Urinary bladder (tissue), 4 donors: ENCODE results near the gene CRYAA. TPM values are rescaled to one million over a fixed set of nuclear protein-coding genes. Genes with fewer than 3 reads are reported as not detected.

Experiments
- DNase-seq: peaks from one replicate; pipeline ENCODE4 v3.0.0-alpha.2; 2015; ENCODE audit errors: extremely low spot score
- H3K27ac ChIP-seq: one replicate; pipeline ENCODE4 v1.5.1; 2013; ENCODE audit warnings: low read depth, mild to moderate bottlenecking, moderate library complexity
- H3K36me3 ChIP-seq: one replicate; pipeline ENCODE4 v1.6.1; 2013; ENCODE audit warnings: mild to moderate bottlenecking, moderate library complexity; ENCODE audit not compliant: insufficient read depth
- H3K4me1 ChIP-seq: one replicate; pipeline ENCODE4 v1.6.1; 2013; ENCODE audit warnings: mild to moderate bottlenecking, moderate library complexity; ENCODE audit not compliant: insufficient read depth
- H3K4me3 ChIP-seq: one replicate; pipeline ENCODE4 v1.5.1; 2013; ENCODE audit warnings: low read depth, low read length
- WGBS: extraction: QIAGEN DNeasy Blood & Tissue Kit; methylation state at CpG from one replicate; pipeline ENCODE4 v1.1.7; 2013; 5-methylcytosine and 5-hydroxymethylcytosine counted together
- polyA plus RNA-seq: library from polyadenylated mRNA; stranded (reverse); fragments of 200-250 nt; gene quantifications from one replicate; pipeline ENCODE4 v1.2.3, GENCODE V29; 2013
- total RNA-seq: library from RNA; depleted of rRNA; stranded (reverse); fragments of >200 nt; gene quantifications from one replicate; pipeline ENCODE4 v1.2.3, GENCODE V29; 2014
- donor health status: healthy with polysubstance abuse.
- donor health status: healthy.

CRYAA gene
- total and polyA plus RNA-seq, 2 donors, result not detected

- Histone ChIP-seq H3K27ac (no peak overlapping the region), H3K36me3 (no peaks in the 10 kb centered on the region), H3K4me3 (no peak overlapping the region), H3K4me1 (no peaks in the 10 kb centered on the region)
- no peak for DNase-seq
- WGBS, result 52% methylated on average over 15 of the region's 15 CpGs
Observed at GRCh38 chr21:43188592-43189210, 19.9 kb downstream of the CRYAA start.

GRCh38 chr21:43189936-43190335 lies 21.1 kb downstream of the CRYAA start:
- H3K36me3 ChIP-seq, result no peaks in the 10 kb centered on the region
- no peak for DNase-seq
- no peak overlapping the region for H3K27ac ChIP-seq
- no peak overlapping the region for H3K4me3 ChIP-seq
- WGBS, result 89% methylated on average over 6 of the region's 6 CpGs
- no peaks in the 10 kb centered on the region for H3K4me1 ChIP-seq

DNA sequence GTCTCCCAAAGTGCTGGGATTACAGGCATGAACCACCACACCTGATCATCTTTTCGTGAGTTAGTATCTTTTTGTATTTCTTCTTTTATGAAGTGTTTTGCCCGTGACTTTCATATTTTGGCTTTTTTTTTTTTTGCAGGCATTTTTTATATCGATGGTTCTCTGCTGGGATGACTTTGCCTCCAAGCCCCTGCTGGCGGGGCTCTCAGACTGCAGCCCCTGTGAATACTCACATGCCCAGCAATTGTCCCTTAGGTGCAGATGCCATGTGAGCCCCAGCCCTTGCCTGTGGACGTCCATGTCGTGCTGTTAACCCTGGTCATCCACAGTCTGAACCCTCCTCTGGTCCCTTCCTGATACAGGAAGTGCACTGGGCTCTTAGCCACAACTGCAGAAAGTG lies 21.7 kb downstream of the CRYAA start:
- 77% methylated on average over 6 of the region's 6 CpGs for WGBS
- H3K36me3 ChIP-seq, result no peaks in the 10 kb centered on the region
- no peaks in the 10 kb centered on the region for H3K4me1 ChIP-seq
- no peak overlapping the region for H3K4me3 ChIP-seq
- H3K27ac ChIP-seq, result no peak overlapping the region
- no peak for DNase-seq

DNA sequence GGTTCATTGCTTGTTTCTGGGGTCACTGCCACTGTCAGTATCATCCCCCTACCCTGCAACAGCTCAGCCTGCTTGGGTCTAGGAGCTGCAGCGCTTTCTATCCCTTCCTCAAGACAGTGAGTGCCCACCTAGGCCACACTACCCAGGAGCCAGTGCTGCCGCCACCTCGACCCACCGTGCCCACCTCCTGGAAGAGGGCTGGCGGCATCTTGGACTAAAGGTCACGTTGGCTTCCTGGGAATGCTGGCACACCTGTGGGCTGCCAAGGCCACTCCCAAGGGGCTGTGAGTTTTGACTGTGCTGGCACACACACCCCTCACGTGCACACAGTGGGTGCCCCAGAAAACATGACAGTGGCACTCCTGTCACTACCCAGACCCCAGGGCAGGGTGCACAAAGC lies 22.1 kb downstream of the CRYAA start:
- Histone ChIP-seq H3K4me3 (no peak overlapping the region), H3K27ac (no peak overlapping the region), H3K4me1 (no peaks in the 10 kb centered on the region), H3K36me3 (no peaks in the 10 kb centered on the region)
- no peak for DNase-seq
- 86% methylated on average over 7 of the region's 7 CpGs for WGBS

DNA sequence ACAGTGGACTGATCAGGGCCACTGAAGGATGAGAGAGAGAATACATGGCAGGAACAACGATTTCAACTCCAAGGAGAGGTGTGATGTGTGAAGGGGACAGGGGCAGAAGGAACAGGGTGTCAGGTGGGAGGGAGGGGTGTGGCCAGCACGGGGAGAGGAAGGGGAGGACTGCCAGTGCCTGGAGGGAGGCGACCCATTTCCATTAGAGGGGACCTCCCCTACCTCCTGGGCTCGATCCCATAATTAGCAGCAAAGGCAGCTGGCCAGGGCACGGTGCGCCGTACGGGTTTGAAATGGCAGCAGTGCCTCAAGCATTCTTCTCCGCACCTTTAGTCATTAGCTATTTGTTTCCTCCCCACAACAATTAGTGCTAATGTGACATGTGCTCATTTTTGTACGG lies 22.7 kb downstream of the CRYAA start:
- no peak overlapping the region for H3K27ac ChIP-seq
- no peak overlapping the region for H3K4me3 ChIP-seq
- no peaks in the 10 kb centered on the region for H3K4me1 ChIP-seq
- 70% methylated on average over 10 of the region's 10 CpGs for WGBS
- no peaks in the 10 kb centered on the region for H3K36me3 ChIP-seq
- no peak for DNase-seq

DNA sequence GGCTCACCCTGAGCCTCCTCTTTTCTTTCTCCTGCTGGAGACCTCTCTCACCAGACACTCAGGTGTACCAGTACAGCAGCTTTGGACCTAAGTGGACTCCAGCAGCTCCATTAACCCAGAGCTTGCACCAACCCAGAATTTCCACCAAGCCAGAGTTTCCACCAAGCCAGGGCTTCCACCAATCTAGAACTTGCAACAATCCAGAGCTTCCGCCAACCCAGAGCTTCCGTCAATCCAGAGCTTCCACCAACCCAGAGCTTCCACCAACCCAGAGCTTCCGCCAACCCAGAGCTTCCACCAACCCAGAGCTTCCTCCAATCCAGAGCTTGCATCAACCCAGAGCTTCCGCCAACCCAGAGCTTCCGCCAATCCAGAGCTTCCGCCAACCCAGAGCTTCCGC lies 23.2 kb downstream of the CRYAA start:
- no peak for DNase-seq
- H3K36me3 ChIP-seq, result no peaks in the 10 kb centered on the region
- no peaks in the 10 kb centered on the region for H3K4me1 ChIP-seq
- WGBS, result 96% methylated on average over 7 of the region's 7 CpGs
- H3K27ac ChIP-seq, result no peak overlapping the region
- no peak overlapping the region for H3K4me3 ChIP-seq

DNA sequence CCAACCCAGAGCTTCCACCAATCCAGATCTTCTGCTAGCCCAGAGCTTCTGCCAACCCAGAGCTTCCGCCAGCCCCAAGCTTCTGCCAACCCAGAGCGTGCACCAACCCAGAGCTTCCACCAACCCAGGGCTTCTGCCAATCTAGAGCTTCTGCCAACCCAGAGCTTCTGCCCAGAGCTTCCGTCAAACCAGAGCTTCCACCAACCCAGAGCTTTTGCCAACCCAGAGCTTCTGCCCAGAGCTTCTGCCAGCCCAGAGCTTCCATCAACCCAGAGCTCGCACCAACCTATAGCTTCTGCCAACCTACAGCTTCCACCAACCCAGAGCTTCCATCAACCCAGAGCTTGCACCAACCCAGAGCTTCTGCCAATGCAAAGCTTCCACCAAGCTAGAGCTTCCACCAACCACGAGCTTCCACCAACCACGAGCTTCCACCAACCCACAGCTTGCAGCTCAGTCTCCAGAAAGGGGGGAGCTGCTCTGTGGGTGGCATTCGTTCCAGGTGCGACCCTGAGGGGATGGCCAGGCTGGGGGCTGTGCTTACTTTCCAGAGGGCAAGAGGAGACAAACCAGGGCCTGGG lies 23.8 kb downstream of the CRYAA start:
- Histone ChIP-seq H3K36me3 (no peaks in the 10 kb centered on the region), H3K27ac (no peak overlapping the region), H3K4me3 (no peak overlapping the region), H3K4me1 (no peaks in the 10 kb centered on the region)
- 87% methylated on average over 8 of the region's 8 CpGs for WGBS
- DNase-seq, result no peak

DNA sequence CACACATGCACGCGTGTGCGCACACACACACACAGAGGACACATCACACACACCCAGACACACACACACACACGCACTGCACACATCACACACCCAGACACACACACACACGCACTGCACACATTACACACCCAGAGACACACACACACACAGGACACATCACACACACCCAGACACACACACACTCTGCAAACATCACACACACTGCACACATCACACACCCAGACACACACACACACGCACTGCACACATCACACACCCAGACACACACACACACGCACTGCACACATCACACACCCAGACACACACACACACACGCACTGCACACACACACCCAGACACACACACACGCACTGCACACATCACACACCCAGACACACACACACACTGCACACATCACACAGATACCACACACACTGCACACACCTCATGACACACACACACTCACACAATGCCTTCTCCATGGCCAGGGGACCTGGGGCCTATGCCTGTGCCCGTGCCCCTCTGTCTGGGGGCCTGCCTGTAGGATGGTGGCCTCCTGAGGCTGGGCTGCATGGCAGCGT lies 24.4 kb downstream of the CRYAA start:
- no peak for DNase-seq
- WGBS, result 94% methylated on average over 10 of the region's 11 CpGs
- no peaks in the 10 kb centered on the region for H3K36me3 ChIP-seq
- H3K4me3 ChIP-seq, result no peak overlapping the region
- no peak overlapping the region for H3K27ac ChIP-seq
- H3K4me1 ChIP-seq, result no peaks in the 10 kb centered on the region

GRCh38 chr21:43193651-43194302 lies 25.0 kb downstream of the CRYAA start:
- H3K27ac ChIP-seq, result no peak overlapping the region
- 68% methylated on average over 19 of the region's 19 CpGs for WGBS
- no peaks in the 10 kb centered on the region for H3K4me1 ChIP-seq
- no peak overlapping the region for H3K4me3 ChIP-seq
- no peaks in the 10 kb centered on the region for H3K36me3 ChIP-seq
- no peak for DNase-seq

- no peaks in the 10 kb centered on the region for H3K4me1 ChIP-seq
- no peaks in the 10 kb centered on the region for H3K36me3 ChIP-seq
- DNase-seq, result no peak
- H3K4me3 ChIP-seq, result no peak overlapping the region
- WGBS, result 79% methylated on average over 23 of the region's 23 CpGs
- no peak overlapping the region for H3K27ac ChIP-seq
Observed at GRCh38 chr21:43194303-43195120, 25.7 kb downstream of the CRYAA start.

DNA sequence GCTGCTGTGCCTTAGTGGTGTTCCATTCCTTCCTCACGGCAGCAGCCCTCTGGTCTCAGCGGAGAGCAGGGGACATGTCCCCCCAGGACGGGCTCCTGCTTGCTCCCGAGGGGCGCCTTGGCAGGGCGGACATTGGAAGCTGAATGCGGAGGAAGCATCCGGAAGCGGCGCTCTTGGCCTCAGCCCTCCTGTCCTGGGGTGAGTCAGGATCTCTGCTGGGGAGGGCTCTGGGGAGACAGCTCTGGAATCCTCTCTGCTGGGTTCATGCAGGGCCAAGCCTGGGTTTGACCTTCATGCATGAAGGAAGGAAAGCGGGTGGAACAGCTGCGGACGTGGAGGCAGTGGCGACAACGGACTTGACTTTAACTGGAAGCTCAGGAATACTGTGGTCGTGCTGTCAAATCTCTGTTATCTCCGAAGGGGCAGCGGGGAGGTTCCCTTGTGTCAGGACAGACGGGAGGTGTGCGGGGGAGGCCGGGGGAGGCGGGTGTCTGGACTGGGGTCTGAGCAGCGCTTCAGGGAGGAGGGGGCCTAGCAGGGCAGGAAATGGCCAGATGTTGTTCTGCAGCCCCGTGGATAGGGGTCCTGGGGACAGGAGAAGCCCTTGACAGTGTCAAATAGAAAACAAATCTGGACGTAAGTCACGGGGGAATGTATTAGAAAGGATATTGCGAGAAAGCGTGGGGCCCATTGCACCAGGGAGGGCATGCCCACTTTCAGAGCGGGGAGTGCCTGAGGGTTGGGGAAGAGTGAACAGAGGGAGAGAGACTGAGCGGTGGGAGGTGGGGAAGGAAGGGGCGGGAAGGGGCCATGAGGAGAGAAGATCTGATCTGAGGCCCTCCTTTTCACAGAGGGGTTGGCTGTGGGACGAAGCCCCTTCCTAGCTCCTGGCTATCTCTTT lies 26.6 kb downstream of the CRYAA start:
- Histone ChIP-seq H3K4me1 (no peaks in the 10 kb centered on the region), H3K27ac (no peak overlapping the region), H3K4me3 (no peak overlapping the region), H3K36me3 (no peaks in the 10 kb centered on the region)
- WGBS, result 61% methylated on average over 32 of the region's 32 CpGs
- DNase-seq, result no peak

- Histone ChIP-seq H3K4me3 (no peak overlapping the region), H3K36me3 (no peaks in the 10 kb centered on the region), H3K27ac (no peak overlapping the region), H3K4me1 (no peaks in the 10 kb centered on the region)
- DNase-seq, result no peak
- 54% methylated on average over 6 of the region's 6 CpGs for WGBS
Observed at GRCh38 chr21:43196826-43197225, 28.0 kb downstream of the CRYAA start.

DNA sequence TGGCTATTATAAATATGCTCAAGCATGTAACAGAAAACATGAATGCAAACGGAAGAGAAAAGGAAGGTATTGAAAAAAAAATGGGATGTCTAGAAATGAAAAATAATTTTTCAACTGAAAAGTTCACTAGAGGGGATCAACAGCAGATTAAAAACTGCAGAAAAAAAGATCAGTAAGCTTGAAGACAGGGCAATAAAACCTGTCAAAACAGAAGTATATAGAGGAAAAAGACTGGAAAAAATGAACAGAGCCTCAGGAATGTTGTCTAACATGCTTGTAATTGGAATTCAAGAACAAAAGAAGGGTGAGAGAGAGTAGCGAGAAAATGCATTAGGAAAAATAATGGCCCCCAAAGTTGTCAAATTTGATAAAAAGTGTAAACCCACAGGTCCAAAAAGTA lies 29.6 kb downstream of the CRYAA start:
- no peak overlapping the region for H3K4me3 ChIP-seq
- H3K4me1 ChIP-seq, result no peaks in the 10 kb centered on the region
- DNase-seq, result no peak
- 75% methylated on average over 2 of the region's 2 CpGs for WGBS
- H3K27ac ChIP-seq, result no peak overlapping the region
- H3K36me3 ChIP-seq, result no peaks in the 10 kb centered on the region
